Muscle layer of duodenum (tissue), 2 donors: ENCODE results near the gene PCDHB13.
"Not testable (repeated sequence)": the region's sequence is repeated elsewhere in the genome, so short reads cannot be mapped to it uniquely, and the experiment has no call there.

Experiments used
- H3K27ac ChIP-seq: one replicate; pipeline ENCODE4 v1.7.0; 2013; ENCODE audit warnings: mild to moderate bottlenecking, low read length
- H3K27me3 ChIP-seq: one replicate; pipeline ENCODE4 v1.7.0; 2013; ENCODE audit warnings: low read depth, mild to moderate bottlenecking, control low read depth, low read length
- H3K36me3 ChIP-seq, 2 donors: one replicate each; pipeline ENCODE4 v1.7.0; 2013; ENCODE audit warnings: low read length in 2 of 2, control low read depth in 1 of 2, mild to moderate bottlenecking in 1 of 2; ENCODE audit not compliant: insufficient read depth in 2 of 2, control insufficient read depth in 1 of 2
- H3K4me1 ChIP-seq, 2 donors: one replicate each; pipeline ENCODE4 v1.7.0; 2013; ENCODE audit warnings: low read length in 2 of 2, mild to moderate bottlenecking in 2 of 2, control low read depth in 1 of 2, moderate library complexity in 1 of 2; ENCODE audit not compliant: insufficient read depth in 2 of 2, control insufficient read depth in 1 of 2
- H3K4me3 ChIP-seq, 2 donors: one replicate each; pipeline ENCODE4 v1.7.0; 2013; ENCODE audit warnings: low read length in 2 of 2, low read depth in 1 of 2, mild to moderate bottlenecking in 1 of 2
- H3K9me3 ChIP-seq, 2 donors: one replicate each; pipeline ENCODE4 v1.7.0; 2013; ENCODE audit warnings: low read length in 2 of 2, control low read depth in 1 of 2, mild to moderate bottlenecking in 1 of 2; ENCODE audit not compliant: control insufficient read depth in 1 of 2
- donor health status: healthy.

PCDHB13 gene

GRCh38 chr5:141210849-141211248 is 2.9 kb upstream of the PCDHB13 start:
- not testable (repeated sequence) for H3K27ac ChIP-seq, H3K36me3 ChIP-seq, H3K27me3 ChIP-seq, H3K4me1 ChIP-seq
- Histone ChIP-seq H3K9me3 (peaks cover 19 to 58% of the 10 kb centered on the region in 2 donors), H3K4me3 (peak overlapping the region in 1 of 2 donors; percentile 51)

- Histone ChIP-seq H3K4me3 (peak overlapping the region in 1 of 2 donors; percentile 41), H3K36me3 (peaks cover 0 to 16% of the 10 kb centered on the region in 2 donors), H3K9me3 (peaks cover 28 to 67% of the 10 kb centered on the region in 2 donors)
- not testable (repeated sequence) for H3K27me3 ChIP-seq, H3K27ac ChIP-seq, H3K4me1 ChIP-seq
Measured at GRCh38 chr5:141214583-141214982, 864 bp downstream of the PCDHB13 start.

- peaks cover 30 to 67% of the 10 kb centered on the region in 2 donors for H3K9me3 ChIP-seq
Measured at GRCh38 chr5:141215504-141215903, 1.8 kb downstream of the PCDHB13 start.

GRCh38 chr5:141216035-141216434 is 2.3 kb downstream of the PCDHB13 start:
- Histone ChIP-seq H3K4me3 (peak overlapping the region in 1 of 2 donors; percentile 40), H3K36me3 (peaks cover 0 to 28% of the 10 kb centered on the region in 2 donors), H3K9me3 (peaks cover 35 to 70% of the 10 kb centered on the region in 2 donors)
- not testable (repeated sequence) for H3K27ac ChIP-seq, H3K27me3 ChIP-seq, H3K4me1 ChIP-seq

More at GRCh38 chr5:141215504-141215903, 1.8 kb downstream of the PCDHB13 start:
- not testable (repeated sequence) for H3K27me3 ChIP-seq, H3K27ac ChIP-seq, H3K4me1 ChIP-seq
- Histone ChIP-seq H3K4me3 (peak overlapping the region in 1 of 2 donors; percentile 40), H3K36me3 (peaks cover 0 to 24% of the 10 kb centered on the region in 2 donors)

- Histone ChIP-seq H3K4me3 (peak within 1 kb of the TSS; percentile 46 to 55), H3K27ac (no peak within 1 kb of the TSS), H3K36me3 (peaks cover 0 to 22% of the 10 kb centered on the region in 2 donors), H3K9me3 (peaks cover 43 to 84% of the 10 kb centered on the region in 2 donors), H3K4me1 (no peaks in the 10 kb centered on the region), H3K27me3 (no peaks in the 10 kb centered on the region)
Measured at GRCh38 chr5:141223112-141223783, 9.5 kb downstream of the PCDHB13 start, which contains the start of gene PCDHB14. Gene PCDHB14, plus strand, starts transcription at chr5:141223343. Its CDS starts 163 bp downstream, at chr5:141223506.

GRCh38 chr5:141224844-141225243 is 11.1 kb downstream of the PCDHB13 start:
- not testable (repeated sequence) for H3K27me3 ChIP-seq, H3K36me3 ChIP-seq, H3K4me1 ChIP-seq, H3K27ac ChIP-seq
- peak overlapping the region in 1 of 2 donors; percentile 55 for H3K4me3 ChIP-seq
- peaks cover 41 to 75% of the 10 kb centered on the region in 2 donors for H3K9me3 ChIP-seq

GRCh38 chr5:141225421-141225820 is 11.7 kb downstream of the PCDHB13 start:
- not testable (repeated sequence) for H3K4me1 ChIP-seq, H3K27me3 ChIP-seq, H3K36me3 ChIP-seq, H3K27ac ChIP-seq
- Histone ChIP-seq H3K9me3 (peaks cover 41 to 71% of the 10 kb centered on the region in 2 donors), H3K4me3 (peak overlapping the region in 1 of 2 donors; percentile 25)

- H3K36me3 ChIP-seq: peaks cover 0 to 6% of the 10 kb centered on the region in 2 donors
- H3K4me1 ChIP-seq: no peaks in the 10 kb centered on the region
- H3K4me3 ChIP-seq: peak overlapping the region; percentile 12 to 60
- H3K27me3 ChIP-seq: no peaks in the 10 kb centered on the region
- no peak overlapping the region for H3K27ac ChIP-seq
- peaks cover 31 to 79% of the 10 kb centered on the region in 2 donors for H3K9me3 ChIP-seq
Measured at GRCh38 chr5:141234109-141234667, 20.5 kb downstream of the PCDHB13 start.

- H3K9me3 ChIP-seq: peaks cover 44 to 89% of the 10 kb centered on the region in 2 donors
- not testable (repeated sequence) for H3K4me1 ChIP-seq, H3K27me3 ChIP-seq, H3K27ac ChIP-seq
- H3K4me3 ChIP-seq: peak overlapping the region in 1 of 2 donors; percentile 60
- H3K36me3 ChIP-seq: peaks cover 0 to 10% of the 10 kb centered on the region in 2 donors
Measured at GRCh38 chr5:141235922-141236321, 22.2 kb downstream of the PCDHB13 start.

GRCh38 chr5:141236516-141237313 is 23.0 kb downstream of the PCDHB13 start:
- H3K9me3 ChIP-seq: peaks cover 44 to 92% of the 10 kb centered on the region in 2 donors
- no peaks in the 10 kb centered on the region for H3K4me1 ChIP-seq
- peak overlapping the region in 1 of 2 donors; percentile 60 for H3K4me3 ChIP-seq
- H3K27ac ChIP-seq: no peak overlapping the region
- no peaks in the 10 kb centered on the region for H3K27me3 ChIP-seq
- peaks cover 0 to 10% of the 10 kb centered on the region in 2 donors for H3K36me3 ChIP-seq

- Histone ChIP-seq H3K9me3 (peaks cover 61 to 91% of the 10 kb centered on the region in 2 donors), H3K4me3 (peak overlapping the region in 1 of 2 donors; percentile 54), H3K27me3 (no peaks in the 10 kb centered on the region), H3K4me1 (no peaks in the 10 kb centered on the region), H3K36me3 (peaks cover 0 to 10% of the 10 kb centered on the region in 2 donors), H3K27ac (no peak overlapping the region)
Measured at GRCh38 chr5:141241496-141241895, 27.8 kb downstream of the PCDHB13 start.
